ENCODE data around the gene FDX1. TPM values are rescaled to one million over a fixed set of nuclear protein-coding genes. Genes with fewer than 3 reads are reported as not detected.

FDX1 gene
- total RNA-seq, 1 donor from 2014 or later, result 17.6 TPM

- TF ChIP-seq CTCF (IDR thresholded peaks at IDR 0.05), result no peak
- Histone ChIP-seq H3K27me3 (no peaks in the 10 kb centered on the region), H3K9me3 (no peaks in the 10 kb centered on the region), H3K27ac (no peak overlapping the region), H3K4me3 (no peak overlapping the region), H3K4me1 (no peaks in the 10 kb centered on the region), H3K36me3 (no peaks in the 10 kb centered on the region)
- intact Hi-C loops (cut with DNase I), result no loop called here
- no peak for DNase-seq (ENCODE audit: low spot score in 2 of 2)
Observed at GRCh38 chr11:110493346-110493745, 63.6 kb downstream of the FDX1 start.

GRCh38 chr11:110497231-110497978 lies 67.7 kb downstream of the FDX1 start:
- H3K4me1 ChIP-seq, result no peaks in the 10 kb centered on the region
- intact Hi-C loops (cut with DNase I), result no loop called here
- no peak for DNase-seq (ENCODE audit: low spot score in 2 of 2)

GRCh38 chr11:110501428-110501827 lies 71.7 kb downstream of the FDX1 start:
- intact Hi-C loops (cut with DNase I), result no loop called here
- TF ChIP-seq CTCF (IDR thresholded peaks at IDR 0.05), result no peak
- no peak for DNase-seq (ENCODE audit: low spot score in 2 of 2)
- H3K36me3 ChIP-seq, result no peaks in the 10 kb centered on the region
- H3K9me3 ChIP-seq, result no peaks in the 10 kb centered on the region
- H3K27me3 ChIP-seq, result no peaks in the 10 kb centered on the region
- no peak overlapping the region for H3K27ac ChIP-seq
- H3K4me1 ChIP-seq, result no peaks in the 10 kb centered on the region
- no peak overlapping the region for H3K4me3 ChIP-seq

More at GRCh38 chr11:110497231-110497978, 67.7 kb downstream of the FDX1 start:
- no peak overlapping the region for H3K27ac ChIP-seq
- no peaks in the 10 kb centered on the region for H3K36me3 ChIP-seq
- no peaks in the 10 kb centered on the region for H3K27me3 ChIP-seq
- TF ChIP-seq CTCF (IDR thresholded peaks at IDR 0.05), result no peak
- no peaks in the 10 kb centered on the region for H3K9me3 ChIP-seq
- no peak overlapping the region for H3K4me3 ChIP-seq

GRCh38 chr11:110505528-110506284 lies 76.0 kb downstream of the FDX1 start:
- Histone ChIP-seq H3K9me3 (no peaks in the 10 kb centered on the region), H3K4me3 (no peak overlapping the region), H3K27me3 (no peaks in the 10 kb centered on the region), H3K4me1 (no peaks in the 10 kb centered on the region), H3K36me3 (no peaks in the 10 kb centered on the region), H3K27ac (no peak overlapping the region)
- no peak for TF ChIP-seq CTCF (IDR thresholded peaks at IDR 0.05)
- intact Hi-C loops (cut with DNase I), result no loop called here
- DNase-seq (ENCODE audit: low spot score in 2 of 2), result no peak

GRCh38 chr11:110507328-110507727 lies 77.6 kb downstream of the FDX1 start:
- TF ChIP-seq CTCF (IDR thresholded peaks at IDR 0.05), result no peak
- no peak overlapping the region for H3K4me3 ChIP-seq
- H3K27ac ChIP-seq, result no peak overlapping the region
- DNase-seq (ENCODE audit: low spot score in 2 of 2), result no peak
- H3K36me3 ChIP-seq, result no peaks in the 10 kb centered on the region
- no peaks in the 10 kb centered on the region for H3K4me1 ChIP-seq
- intact Hi-C loops (cut with DNase I), result no loop called here
- H3K9me3 ChIP-seq, result no peaks in the 10 kb centered on the region
- no peaks in the 10 kb centered on the region for H3K27me3 ChIP-seq

All from ascending aorta (tissue), 2 donors.